GM23248 (cell line): ENCODE data around the gene ASIC2.

Experiments
- EZH2 ChIP-seq: fragments of 200-600 bp; sonication (generic); IDR thresholded peaks from 2 replicates; pipeline ENCODE4 v1.6.1; 2018; ENCODE audit warnings: antibody characterized with exemption, mild to moderate bottlenecking; ENCODE audit not compliant: insufficient read depth, poor library complexity, severe bottlenecking
- EZH2phosphoT487 ChIP-seq: fragments of 200-600 bp; sonication (generic); IDR thresholded peaks from 2 replicates; pipeline ENCODE4 v1.6.1; 2018; ENCODE audit warnings: antibody characterized with exemption, moderate library complexity, mild to moderate bottlenecking, low read depth; ENCODE audit not compliant: insufficient read depth

- no peak for TF ChIP-seq EZH2phosphoT487
- TF ChIP-seq EZH2: no peak
These were observed 268.2 kb downstream of the ASIC2 start for GRCh38 chr17:33024688-33025486.
